ENCODE data around the gene RYR3.

The RYR3 gene

DNA sequence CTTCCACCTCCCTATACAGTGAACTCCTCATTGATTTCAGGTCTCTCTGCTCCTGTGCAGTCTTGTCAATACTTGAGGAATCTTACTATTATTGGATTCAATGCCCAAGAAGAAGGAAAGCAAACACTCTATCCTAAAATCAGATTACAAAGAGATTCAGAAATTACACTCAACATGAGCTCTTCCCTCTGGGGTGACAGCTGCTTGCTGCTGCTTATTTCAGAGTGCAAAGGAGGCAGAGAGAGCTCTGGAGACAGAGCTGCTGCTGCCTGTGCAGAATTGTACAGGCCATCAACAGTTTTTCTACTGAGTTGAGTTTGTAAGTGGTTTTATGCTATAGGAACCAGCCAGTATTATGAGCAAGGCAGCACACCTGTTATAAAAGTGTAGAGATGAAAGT is 7.1 kb downstream of the RYR3 start:
- DNase-seq (ENCODE audit: low read depth in 4 of 4, low spot score in 1 of 4), result no peak

DNA sequence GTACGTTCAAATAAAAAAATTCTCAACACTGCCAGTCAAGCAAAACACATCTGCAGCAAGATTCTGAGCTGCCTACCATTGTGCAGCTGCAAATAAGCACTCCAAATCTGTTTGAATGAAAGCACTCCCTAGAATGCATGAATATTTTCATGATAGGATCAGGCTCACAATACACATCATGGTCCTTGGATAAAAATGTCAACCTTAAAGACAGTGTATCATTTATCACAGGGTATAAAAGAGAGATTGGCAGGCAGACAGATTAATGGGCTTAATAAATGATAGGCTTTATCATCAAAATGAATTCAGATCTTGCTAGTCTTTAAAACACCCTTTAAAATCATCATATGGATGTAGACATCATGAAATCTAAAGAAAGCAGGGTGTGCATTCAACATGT is 9.2 kb downstream of the RYR3 start:
- no peak for DNase-seq (ENCODE audit: low read depth in 4 of 4, low spot score in 1 of 4)

DNA sequence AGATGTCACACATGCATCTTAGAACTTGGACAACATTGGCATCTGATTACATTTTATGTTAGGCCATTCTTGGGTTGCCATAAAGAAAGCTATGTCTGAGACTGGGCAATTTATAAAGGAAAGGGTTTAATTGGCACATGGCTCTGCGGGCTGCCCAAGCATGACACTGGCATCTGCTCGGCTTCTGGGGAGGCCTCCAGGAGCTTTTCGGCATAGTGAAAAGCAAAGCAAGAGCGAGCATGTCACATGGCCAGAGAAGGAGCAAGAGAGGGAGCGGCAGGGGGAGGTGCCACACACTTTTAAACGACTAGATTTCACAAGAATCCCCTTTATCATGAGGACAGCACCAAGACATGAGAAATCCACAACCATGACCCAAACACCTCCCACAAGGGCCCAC is 11.3 kb downstream of the RYR3 start:
- DNase-seq (ENCODE audit: low read depth in 4 of 4, low spot score in 1 of 4), result no peak

DNA sequence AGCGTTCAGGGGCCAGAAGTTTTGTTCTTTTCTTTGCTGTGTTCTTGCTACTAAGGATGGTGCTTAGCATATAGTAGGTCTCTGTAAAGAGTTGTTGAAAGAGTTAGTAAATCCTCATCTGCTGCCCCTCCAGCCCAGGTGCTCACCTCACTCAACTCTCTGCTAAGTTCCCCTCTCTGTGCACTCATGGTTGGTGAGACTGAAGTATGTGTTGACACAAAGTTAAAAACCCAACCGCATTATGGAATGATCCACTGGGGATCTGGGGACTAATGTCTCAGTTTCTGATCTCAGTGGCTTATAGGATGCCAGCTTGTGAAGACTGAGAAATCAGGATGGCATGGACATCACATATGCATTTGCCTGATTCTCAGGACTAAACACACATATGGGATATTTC is 13.8 kb downstream of the RYR3 start:
- no peak for DNase-seq (ENCODE audit: low read depth in 4 of 4, low spot score in 1 of 4)

DNA sequence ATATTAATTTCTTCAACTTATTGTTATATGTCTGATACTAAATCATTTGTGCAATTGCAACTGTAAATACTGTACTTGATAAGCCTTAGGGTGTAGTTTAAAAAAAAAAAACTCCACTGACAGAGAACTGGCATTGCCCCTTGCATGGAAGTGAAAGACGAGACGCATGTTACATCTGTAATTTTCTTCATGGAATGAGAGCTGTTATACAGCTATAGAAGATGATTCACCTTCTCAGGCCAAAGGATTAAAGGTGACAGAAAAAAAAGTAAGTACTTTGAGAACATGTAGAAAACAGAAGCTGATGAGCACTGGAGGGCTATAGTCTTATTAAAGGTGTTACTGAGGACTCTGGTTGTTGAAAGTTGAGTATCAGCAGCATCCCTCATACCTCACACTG is 16.1 kb downstream of the RYR3 start:
- no peak for DNase-seq (ENCODE audit: low read depth in 4 of 4, low spot score in 1 of 4)

DNA sequence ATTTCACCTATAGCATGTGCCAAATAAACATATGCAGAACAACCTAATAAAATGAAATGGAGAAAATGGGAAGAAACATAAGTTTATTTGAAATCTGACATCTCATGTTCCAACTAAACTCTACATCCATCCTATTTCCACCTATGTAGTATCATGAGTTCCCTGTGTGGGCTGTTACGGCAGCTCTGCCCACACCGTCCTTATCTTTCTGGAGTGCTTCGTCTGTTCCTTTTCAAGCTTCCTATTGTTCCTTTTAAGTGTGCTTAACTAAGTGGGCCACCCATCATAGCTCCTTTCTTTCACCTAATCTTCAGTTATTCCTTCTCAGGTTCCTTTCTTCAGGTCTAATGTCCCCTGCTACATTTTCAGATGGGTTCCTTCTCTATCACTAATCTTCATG is 17.3 kb downstream of the RYR3 start:
- DNase-seq (ENCODE audit: low read depth in 4 of 4, low spot score in 1 of 4), result no peak

DNA sequence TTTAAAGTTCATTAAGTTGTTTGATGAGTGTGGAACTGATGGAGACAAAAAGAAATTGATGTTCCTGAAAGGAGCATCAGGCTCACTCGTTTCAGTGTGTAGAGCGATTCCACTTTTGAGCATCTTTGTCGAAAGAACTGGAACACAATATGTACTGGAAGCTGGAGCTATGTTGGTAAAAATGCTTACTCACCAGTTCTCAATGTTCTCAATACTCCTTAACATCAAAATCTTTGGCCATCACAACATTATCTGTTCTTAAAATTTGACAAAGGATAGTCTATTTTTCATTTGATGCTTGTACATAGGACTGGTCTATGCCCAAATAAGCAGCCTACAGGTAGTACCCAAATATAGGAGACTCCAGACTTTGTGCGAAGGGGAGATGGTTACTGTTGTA is 18.7 kb downstream of the RYR3 start:
- DNase-seq (ENCODE audit: low read depth in 4 of 4, low spot score in 1 of 4), result no peak

DNA sequence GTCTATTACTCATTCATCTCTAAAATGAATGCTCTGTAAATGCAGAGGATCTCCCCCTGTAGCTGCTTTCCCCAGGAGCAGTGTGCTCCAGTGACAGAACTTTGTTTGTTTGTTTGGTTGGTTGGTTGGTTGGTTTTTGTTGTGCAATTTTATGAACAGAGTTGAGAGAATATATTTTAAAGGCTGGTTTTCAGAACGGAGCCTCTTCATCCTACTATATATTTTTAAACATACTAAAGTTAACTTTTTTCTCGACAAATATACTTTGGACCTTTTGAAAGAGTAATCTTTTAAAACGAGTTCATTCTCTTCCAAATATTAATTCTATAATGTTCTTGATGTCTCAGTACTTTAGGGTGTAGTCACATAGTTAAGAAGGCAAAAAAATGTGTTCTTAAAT is 20.2 kb downstream of the RYR3 start:
- no peak for DNase-seq (ENCODE audit: low read depth in 4 of 4, low spot score in 1 of 4)

DNA sequence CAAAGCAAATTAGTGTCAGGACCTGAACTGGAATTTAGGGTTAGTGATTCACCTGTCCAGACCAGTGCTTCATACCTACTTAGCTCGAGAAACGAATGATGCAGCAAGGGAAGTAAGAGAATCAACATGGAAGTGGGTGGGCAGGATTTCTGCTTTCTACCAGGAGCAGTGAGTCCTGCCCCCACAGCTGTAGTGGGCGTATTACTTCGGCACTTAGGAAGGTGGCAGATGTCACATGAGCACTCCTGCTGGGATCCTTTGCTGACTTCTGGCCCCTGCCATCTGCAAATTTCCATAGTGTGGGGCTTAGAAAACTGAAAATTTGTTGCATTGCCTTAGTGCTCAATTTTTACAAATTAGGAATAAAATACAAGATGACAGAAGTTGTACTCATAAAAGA is 31.2 kb downstream of the RYR3 start:
- no peak for DNase-seq (ENCODE audit: low read depth in 4 of 4, low spot score in 1 of 4)

DNA sequence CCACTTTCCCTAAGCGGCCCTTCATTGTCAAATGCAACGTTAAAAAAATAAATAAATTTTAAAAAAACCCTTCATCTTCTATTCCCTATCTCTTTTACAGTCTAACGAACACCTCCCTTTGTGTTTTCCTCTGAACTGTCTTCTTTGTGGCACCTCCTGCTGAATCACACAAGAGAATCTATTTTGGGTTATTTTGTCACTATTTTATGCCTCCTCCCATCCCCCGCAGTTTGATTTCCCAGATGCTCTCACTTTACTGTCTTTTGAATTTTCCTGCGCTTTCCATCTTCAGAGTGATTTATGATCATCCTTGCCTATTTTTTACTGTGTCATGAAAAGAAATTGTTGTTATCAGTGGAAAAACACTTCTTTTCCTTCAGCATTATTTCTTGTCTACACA is 32.5 kb downstream of the RYR3 start:
- no peak for DNase-seq (ENCODE audit: low read depth in 4 of 4, low spot score in 1 of 4)

DNA sequence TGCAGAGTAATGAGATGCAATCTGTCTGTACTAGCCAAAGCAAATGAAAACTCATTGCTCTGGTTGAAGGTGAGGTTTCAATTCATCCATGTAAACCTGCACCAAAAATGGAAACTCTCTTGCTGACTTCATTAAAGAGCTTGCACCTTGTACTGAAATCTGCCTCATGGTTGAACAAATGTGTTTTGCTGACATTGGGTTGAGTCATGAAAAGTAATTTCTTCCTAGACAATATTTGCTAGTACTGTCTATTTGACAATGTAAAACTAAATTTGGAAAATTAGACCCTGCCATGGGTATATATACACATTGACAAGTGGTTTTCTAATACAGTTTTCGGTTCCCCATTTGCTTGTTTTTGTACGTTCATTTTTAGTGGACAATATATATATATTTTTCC is 33.3 kb downstream of the RYR3 start:
- no peak for DNase-seq (ENCODE audit: low read depth in 4 of 4, low spot score in 1 of 4)

DNA sequence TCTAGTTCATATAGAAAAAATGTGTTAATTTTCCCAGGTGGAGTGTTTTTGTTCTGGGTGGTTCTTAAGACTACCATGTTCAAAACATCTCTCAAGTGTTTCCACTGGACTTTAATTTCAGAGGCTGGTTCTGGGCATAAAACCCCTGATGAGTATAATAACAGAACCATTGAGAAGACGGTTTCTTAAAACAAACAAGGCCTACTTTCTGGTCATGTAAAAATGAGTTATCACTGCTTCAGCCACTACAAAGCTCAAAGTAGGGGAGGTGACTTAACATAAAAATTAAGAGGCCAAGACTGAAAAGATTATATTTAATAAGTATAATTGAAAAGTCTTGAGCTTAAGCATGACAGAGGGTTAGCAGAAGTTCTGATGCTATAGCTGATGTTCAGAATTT is 33.8 kb downstream of the RYR3 start:
- no peak for DNase-seq (ENCODE audit: low read depth in 4 of 4, low spot score in 1 of 4)

DNA sequence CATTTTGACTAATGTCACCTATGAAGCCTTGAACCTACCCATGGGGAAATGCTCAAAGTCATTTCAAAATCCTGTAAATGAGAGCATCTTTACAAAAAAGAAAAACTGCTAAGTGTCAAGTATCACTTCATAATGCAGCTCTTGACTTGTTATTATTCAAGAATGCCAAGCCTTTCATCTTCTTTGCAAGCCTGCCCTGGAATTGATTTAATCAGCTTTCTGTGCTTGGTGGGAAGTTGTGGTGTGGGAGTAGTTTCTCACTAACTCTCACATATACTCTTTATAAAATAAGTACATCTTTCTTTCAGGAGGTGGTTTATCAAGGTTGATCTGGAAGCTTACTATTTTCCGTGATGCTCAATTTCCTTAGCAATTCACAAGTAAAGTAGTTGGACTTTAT is 43.6 kb downstream of the RYR3 start:
- DNase-seq (ENCODE audit: low read depth in 4 of 4, low spot score in 1 of 4), result no peak

DNA sequence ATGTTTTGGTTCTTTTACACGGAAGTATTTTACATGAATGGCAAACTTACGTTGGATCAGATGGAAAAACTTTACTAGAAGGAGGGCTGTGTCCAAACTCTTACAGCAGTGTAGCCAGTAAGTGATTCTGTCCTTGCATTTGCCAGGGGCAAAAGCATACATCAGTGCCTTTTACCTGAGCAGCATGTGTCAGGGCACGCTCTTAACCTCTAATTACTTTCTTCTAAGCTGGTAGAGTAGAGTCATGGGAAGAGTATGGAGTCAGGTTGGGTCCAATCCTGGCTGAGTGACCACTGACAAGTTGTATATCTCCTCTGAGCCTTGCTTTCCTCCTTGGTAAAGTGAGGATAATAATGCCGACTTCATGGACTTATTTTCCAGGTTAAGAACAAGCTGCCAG is 47.1 kb downstream of the RYR3 start:
- no peak for DNase-seq (ENCODE audit: low read depth in 4 of 4, low spot score in 1 of 4)

DNA sequence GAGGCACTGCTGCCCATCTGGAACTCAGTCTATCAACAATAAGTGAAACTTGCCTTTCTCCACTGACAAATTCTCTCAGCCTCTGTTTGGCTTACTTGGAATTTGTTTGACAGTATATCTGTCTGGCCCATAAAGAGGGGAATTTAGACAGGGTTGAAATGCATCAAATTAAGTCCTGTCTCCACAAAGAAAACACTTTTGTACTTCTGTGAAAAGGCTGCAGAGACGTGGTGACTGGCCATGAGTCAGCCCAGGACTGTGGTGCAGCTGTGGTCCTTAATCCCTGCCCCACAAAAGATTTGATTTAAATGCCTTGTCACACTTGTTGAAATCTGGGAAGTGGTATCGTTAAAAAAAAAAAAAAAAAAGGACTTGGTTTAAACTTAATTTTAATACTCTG is 47.5 kb downstream of the RYR3 start:
- DNase-seq (ENCODE audit: low read depth in 4 of 4, low spot score in 1 of 4), result no peak

DNA sequence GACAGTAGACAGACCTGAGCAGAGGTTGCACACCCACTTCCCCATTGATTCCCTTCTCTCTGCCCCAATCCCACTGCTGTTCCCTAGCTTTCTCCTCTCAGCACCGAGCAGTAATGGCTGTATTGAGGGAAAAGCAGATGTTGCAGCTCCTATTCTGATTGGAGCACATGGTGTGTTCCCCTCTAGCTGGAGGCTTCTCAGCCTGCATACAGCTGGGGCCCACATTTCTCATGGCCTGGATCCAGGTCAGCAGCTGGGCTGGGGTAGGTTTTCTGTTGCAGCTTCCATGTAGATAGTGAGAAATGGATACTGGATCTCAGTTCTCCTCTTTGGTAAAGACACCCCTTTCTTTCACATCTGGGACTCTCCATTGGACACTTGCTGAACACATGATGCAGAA is 50.1 kb downstream of the RYR3 start:
- DNase-seq (ENCODE audit: low read depth in 4 of 4, low spot score in 1 of 4), result no peak

DNA sequence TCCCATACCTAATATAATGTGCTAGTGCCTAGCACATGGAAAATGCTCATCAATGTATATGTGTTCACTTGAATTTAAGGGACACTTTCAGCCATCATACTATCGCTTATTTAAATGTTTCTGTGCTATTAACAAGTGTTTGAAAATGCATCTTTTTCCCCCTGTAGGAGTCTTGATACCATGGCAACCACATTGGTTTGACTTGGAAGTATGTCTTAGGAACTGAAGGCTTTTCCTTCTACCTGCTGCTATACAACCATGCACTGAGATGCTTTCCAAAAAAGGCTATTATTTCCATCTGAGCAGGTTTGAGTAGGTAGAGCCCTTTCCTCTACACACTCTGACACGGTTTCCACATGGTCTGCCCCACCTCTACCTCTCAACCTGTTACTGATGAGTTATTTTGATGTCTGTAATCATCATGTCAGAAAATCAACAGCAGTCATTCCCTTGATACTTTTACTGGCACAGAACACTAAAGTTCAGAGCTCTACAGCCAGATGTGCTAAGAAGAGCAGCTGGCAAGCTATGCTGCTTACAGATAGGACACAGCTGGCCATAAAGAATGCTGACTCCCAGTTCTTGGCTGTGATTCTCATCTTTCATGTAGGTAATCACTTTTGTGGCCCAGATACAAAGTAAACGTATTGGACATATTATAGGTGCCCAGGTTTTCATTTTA is 59.3 kb downstream of the RYR3 start:
- no peak for DNase-seq (ENCODE audit: low read depth in 4 of 4, low spot score in 1 of 4)

DNA sequence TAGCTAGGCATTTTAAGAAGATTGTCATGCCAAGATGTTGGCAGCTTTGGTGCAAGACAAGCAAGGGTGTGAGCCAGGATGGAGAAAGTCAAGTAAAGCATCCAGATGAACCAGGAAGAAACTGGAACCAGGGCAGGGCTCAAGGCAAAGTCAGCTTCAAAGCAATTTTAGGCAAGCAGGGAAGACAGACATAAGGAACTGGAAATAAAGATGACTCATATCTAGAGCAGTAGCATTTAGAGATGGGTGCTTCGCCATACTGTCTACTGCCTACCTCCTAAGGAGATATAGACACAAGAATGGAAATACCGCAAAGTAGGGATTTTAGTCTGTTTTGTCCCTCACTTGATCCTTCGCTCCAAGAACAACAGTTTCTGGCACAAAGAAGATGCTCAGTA is 59.9 kb downstream of the RYR3 start:
- no peak for DNase-seq (ENCODE audit: low read depth in 4 of 4, low spot score in 1 of 4)

DNA sequence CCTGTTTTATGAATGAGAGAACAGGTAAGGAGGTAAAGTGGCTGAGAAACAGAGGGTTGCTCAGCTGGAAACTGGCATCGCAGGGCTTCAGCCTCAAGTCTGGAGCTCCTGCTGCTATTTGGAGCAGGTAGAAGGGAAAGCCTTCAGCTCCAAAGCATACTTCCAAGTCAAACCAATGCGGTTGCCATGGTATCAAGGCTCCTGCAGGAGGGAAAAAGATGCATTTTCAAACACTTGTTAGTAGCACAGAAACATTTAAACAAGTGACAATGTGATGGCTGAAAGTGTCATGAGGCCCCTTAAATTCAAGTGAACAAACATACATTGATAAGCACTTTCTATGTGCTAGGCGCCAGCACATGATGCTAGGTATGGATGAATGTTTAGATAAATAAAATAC is 60.4 kb downstream of the RYR3 start:
- no peak for DNase-seq (ENCODE audit: low read depth in 4 of 4, low spot score in 1 of 4)

DNA sequence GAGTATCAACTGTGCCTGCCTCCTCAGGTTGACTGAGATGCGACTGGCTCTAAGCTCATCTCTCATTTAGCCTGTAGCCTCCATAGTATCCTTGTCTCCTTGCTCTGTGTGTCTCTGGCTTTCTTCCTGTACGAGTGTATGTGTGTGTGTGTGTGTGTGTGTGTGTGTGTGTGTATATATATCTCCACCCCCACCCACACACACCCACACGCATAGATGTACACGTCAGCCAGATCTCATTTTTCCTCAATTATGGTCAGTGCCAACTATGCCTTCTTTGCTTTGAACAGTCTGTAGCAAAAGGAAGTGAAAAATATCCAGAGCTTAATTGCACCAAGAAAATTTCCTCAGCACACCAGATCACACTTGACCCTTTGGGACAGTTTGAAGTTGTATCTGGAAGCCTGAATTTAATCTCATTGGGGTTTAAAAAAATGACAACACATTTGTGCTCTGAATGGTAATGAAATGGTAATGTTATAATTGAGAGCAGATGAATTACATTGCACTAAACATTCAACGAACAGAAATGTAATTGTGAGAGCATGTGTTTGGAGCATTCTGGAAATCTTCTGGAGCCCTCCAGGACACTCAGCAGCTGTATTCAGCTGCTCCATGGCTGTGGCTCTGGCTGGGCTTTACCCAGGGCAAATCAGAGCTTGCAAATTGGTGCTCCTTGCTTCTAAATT is 63.6 kb downstream of the RYR3 start:
- no peak for DNase-seq (ENCODE audit: low read depth in 4 of 4, low spot score in 1 of 4)

DNA sequence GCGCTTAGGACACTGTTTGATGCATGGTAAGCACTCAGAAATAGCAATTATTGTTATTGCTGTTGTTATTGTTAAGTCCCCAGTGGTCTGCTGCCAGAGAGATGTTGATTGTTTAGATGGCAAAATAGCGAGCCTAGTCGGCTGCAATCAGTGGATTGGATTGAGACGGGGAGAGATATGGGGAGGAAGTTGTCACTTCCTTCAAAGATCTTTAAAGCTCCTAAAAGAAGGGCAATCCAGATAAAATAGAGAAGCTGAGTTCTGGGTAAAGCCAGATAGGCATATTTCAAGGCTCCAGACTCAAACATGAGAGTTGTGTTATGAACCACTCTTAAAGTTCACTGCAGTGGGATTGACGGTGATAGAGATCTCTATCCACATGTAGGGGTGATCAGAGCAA is 64.5 kb downstream of the RYR3 start:
- no peak for DNase-seq (ENCODE audit: low read depth in 4 of 4, low spot score in 1 of 4)

DNA sequence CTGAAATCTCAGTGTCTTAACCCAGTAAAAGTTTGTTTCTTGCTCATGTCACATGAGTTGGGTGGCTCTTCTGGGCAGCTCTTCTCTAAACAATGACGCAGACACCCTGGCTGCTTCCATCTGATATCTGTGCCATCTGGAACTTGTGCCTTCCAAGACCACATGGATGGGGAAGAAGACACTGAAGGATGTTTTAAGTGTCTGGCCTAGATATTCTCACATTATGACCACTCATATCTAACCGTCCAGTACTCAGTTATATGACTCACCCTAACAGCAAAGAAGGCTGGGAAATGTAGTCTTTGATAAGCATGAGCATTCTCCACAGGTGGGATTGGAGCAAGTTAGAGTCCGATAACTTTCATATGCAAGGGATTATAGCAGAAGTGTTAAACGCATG is 66.4 kb downstream of the RYR3 start:
- DNase-seq (ENCODE audit: low read depth in 4 of 4, low spot score in 1 of 4), result no peak

DNA sequence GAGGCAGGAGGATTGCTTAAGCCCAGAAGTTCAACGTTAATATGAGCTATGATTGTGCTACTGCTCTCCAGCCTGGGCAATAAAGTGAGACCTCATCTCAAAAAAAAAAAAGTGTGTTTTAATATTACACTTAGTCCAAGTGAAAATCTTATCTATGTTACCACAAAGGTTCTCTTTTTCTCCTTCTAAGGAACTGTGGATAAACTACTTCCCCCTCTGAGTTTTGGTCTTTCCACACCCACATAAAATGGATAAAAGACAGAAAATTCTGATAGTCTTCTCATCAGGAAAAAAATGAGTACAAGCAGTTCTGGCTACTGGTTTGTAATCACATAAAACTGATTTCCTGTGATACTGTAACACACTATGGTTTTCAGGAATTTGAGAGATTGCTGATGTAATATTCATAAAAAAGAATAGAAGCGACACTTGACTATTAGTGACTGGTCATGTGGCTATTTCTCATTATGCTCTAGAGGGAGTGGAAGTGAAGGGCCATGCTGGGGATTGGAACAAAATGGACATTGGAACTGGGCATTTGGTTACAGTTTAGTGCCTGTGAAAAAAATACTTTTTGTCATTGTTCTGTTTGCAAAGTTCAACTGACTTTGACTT is 68.2 kb downstream of the RYR3 start:
- no peak for DNase-seq (ENCODE audit: low read depth in 4 of 4, low spot score in 1 of 4)

All from stimulated activated CD4-positive, alpha-beta T cell treated with anti-CD3 and anti-CD28 coated beads, Interleukin-1b, Interleukin-23, amount 100 ng/mL, for 24 hours (primary cell).